Measurements from ENCODE around the gene ANKUB1. TPM values are rescaled to one million over a fixed set of nuclear protein-coding genes. Genes with fewer than 3 reads are reported as not detected.

ANKUB1 gene
- polyA plus RNA-seq, 3 donors: 0.05 TPM; not detected in 2

- Histone ChIP-seq H3K4me2 (replicated peaks; ENCODE audit: extremely low read depth, low read length, poor library complexity, severe bottlenecking) (no peak overlapping the region), H3K36me3 (replicated peaks in 1 of 2; ENCODE audit: control insufficient read depth in 1 of 2, insufficient read depth in 2 of 2, low read length in 2 of 2) (no peaks in the 10 kb centered on the region), H3K27ac (ENCODE audit: low read depth in 1 of 2, low read length in 2 of 2) (no peak overlapping the region), H2AFZ (ENCODE audit: insufficient read depth, low read depth, low read length, poor library complexity, severe bottlenecking) (no peak overlapping the region), H3K4me3 (replicated peaks in 1 of 3; ENCODE audit: low read depth in 2 of 3, low read length in 3 of 3) (no peak overlapping the region), H3K79me2 (ENCODE audit: insufficient read depth, low read length) (no peaks in the 10 kb centered on the region), H3K27me3 (ENCODE audit: control insufficient read depth in 2 of 2, insufficient read depth in 2 of 2, low read length in 2 of 2) (no peaks in the 10 kb centered on the region), H3K9ac (ENCODE audit: insufficient read depth, low read length, poor library complexity, severe bottlenecking) (no peak overlapping the region), H3K4me1 (ENCODE audit: control insufficient read depth in 1 of 2, insufficient read depth in 2 of 2, low read length in 2 of 2) (peaks cover 3 to 17% of the 10 kb centered on the region in 2 donors), H4K20me1 (ENCODE audit: insufficient read depth, low read length) (no peaks in the 10 kb centered on the region), H3K9me3 (replicated peaks in 1 of 2; ENCODE audit: control insufficient read depth in 1 of 2, insufficient read depth in 1 of 2, low read length in 2 of 2) (no peaks in the 10 kb centered on the region)
- no CpG with 5 or more reads among the region's 2 CpGs for WGBS (ENCODE audit: insufficient coverage)
- Mint-ChIP-seq H3K4me1 (peaks cover 17% of the 10 kb centered on the region), H3K27me3 (ENCODE audit: low read depth in 3 of 3) (peaks cover 0 to 5% (median 2%) of the 10 kb centered on the region in 3 donors), H3K27ac (no peak overlapping the region), H3K36me3 (no peaks in the 10 kb centered on the region), H3K9me3 (peaks cover 0 to 3% (median 1%) of the 10 kb centered on the region in 7 donors), H3K4me3 (no peak overlapping the region)
- DNase-seq: no peak
- TF ChIP-seq, protein P1, sequence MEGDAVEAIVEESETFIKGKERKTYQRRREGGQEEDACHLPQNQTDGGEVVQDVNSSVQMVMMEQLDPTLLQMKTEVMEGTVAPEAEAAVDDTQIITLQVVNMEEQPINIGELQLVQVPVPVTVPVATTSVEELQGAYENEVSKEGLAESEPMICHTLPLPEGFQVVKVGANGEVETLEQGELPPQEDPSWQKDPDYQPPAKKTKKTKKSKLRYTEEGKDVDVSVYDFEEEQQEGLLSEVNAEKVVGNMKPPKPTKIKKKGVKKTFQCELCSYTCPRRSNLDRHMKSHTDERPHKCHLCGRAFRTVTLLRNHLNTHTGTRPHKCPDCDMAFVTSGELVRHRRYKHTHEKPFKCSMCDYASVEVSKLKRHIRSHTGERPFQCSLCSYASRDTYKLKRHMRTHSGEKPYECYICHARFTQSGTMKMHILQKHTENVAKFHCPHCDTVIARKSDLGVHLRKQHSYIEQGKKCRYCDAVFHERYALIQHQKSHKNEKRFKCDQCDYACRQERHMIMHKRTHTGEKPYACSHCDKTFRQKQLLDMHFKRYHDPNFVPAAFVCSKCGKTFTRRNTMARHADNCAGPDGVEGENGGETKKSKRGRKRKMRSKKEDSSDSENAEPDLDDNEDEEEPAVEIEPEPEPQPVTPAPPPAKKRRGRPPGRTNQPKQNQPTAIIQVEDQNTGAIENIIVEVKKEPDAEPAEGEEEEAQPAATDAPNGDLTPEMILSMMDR (IDR thresholded peaks at IDR 0.05): no peak
- intact Hi-C loops (cut with micrococcal nuclease): loop anchor here in 1 of 2 donors (5.0 kb wide), 2 partner anchors 34 to 54 kb away; partner anchors contain the start of gene COMMD2
These were observed 13.9 kb upstream of the ANKUB1 start for GRCh38 chr3:149806171-149806778.

DNA sequence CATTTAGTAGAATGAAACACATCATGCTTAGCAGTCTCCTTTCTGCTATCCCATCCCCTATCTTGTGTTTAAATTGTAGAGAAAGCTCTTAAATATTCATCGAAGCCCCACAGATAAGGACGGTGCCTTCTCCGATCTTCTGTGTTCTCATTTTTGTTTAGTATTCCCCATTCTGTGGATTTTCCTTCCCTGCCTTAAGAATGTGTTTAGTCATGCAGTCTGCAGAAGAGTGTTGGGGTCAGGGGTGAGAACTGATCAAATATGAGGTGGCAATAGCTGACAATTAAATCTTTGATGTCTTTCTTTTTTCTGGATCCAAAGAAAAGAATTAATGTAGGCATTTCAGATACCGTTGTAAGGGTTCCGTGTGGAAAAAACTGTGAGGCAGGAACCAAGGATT lies 9.3 kb upstream of the ANKUB1 start:
- Histone ChIP-seq H3K27me3 (ENCODE audit: control insufficient read depth in 2 of 2, insufficient read depth in 2 of 2, low read length in 2 of 2) (no peaks in the 10 kb centered on the region), H3K27ac (ENCODE audit: low read depth in 1 of 2, low read length in 2 of 2) (no peak overlapping the region), H3K4me1 (ENCODE audit: control insufficient read depth in 1 of 2, insufficient read depth in 2 of 2, low read length in 2 of 2) (peaks cover 0 to 8% of the 10 kb centered on the region in 2 donors), H3K36me3 (replicated peaks in 1 of 2; ENCODE audit: control insufficient read depth in 1 of 2, insufficient read depth in 2 of 2, low read length in 2 of 2) (no peaks in the 10 kb centered on the region), H3K4me3 (replicated peaks in 1 of 3; ENCODE audit: low read depth in 2 of 3, low read length in 3 of 3) (no peak overlapping the region), H2AFZ (ENCODE audit: insufficient read depth, low read depth, low read length, poor library complexity, severe bottlenecking) (no peak overlapping the region), H3K9me3 (replicated peaks in 1 of 2; ENCODE audit: control insufficient read depth in 1 of 2, insufficient read depth in 1 of 2, low read length in 2 of 2) (no peaks in the 10 kb centered on the region), H3K9ac (ENCODE audit: insufficient read depth, low read length, poor library complexity, severe bottlenecking) (no peak overlapping the region), H4K20me1 (ENCODE audit: insufficient read depth, low read length) (no peaks in the 10 kb centered on the region), H3K4me2 (replicated peaks; ENCODE audit: extremely low read depth, low read length, poor library complexity, severe bottlenecking) (no peak overlapping the region), H3K79me2 (ENCODE audit: insufficient read depth, low read length) (no peaks in the 10 kb centered on the region)
- intact Hi-C loops (cut with micrococcal nuclease): no loop called here
- peaks cover 0 to 2% (median under 1%) of the 10 kb centered on the region in 3 donors for H3K27me3 Mint-ChIP-seq (ENCODE audit: low read depth in 3 of 3)
- H3K9me3 Mint-ChIP-seq: peaks cover 0 to 8% (median 3%) of the 10 kb centered on the region in 7 donors
- H3K36me3 Mint-ChIP-seq: no peaks in the 10 kb centered on the region
- DNase-seq: no peak
- TF ChIP-seq, protein P1 (IDR thresholded peaks at IDR 0.05): no peak
- no peak overlapping the region for H3K27ac Mint-ChIP-seq
- 92% methylated on average over 2 of the region's 5 CpGs for WGBS (ENCODE audit: insufficient coverage)
- no peak overlapping the region for H3K4me3 Mint-ChIP-seq
- peaks cover 24% of the 10 kb centered on the region for H3K4me1 Mint-ChIP-seq

Data from CD14-positive monocyte (primary cell).